ENCODE measurements around the gene DENND2A. TPM values are rescaled to one million over a fixed set of nuclear protein-coding genes. Genes with fewer than 3 reads are reported as not detected.
"Not testable (repeated sequence)": the region's sequence is repeated elsewhere in the genome, so short reads cannot be mapped to it uniquely, and the experiment has no call there.

Gene DENND2A
- total RNA-seq, 1 donor from 2014 or later: 39.8 TPM

- H3K27me3 Mint-ChIP-seq: no peaks in the 10 kb centered on the region
- H3K4me3 Mint-ChIP-seq (ENCODE audit: low read depth): no peak overlapping the region
- no peaks in the 10 kb centered on the region for H3K9me3 Mint-ChIP-seq (ENCODE audit: low read depth)
- H3K36me3 Mint-ChIP-seq (ENCODE audit: insufficient read depth): peaks cover 10% of the 10 kb centered on the region
- no peak for DNase-seq (ENCODE audit: low spot score, unreplicated experiment)
- no peak for TF ChIP-seq CTCF (IDR thresholded peaks at IDR 0.05; ENCODE audit: unreplicated experiment)
- no peaks in the 10 kb centered on the region for H3K4me1 Mint-ChIP-seq (ENCODE audit: low read depth)
- no peak overlapping the region for H3K27ac Mint-ChIP-seq
Measured at GRCh38 chr7:140576589-140576988, 64.0 kb downstream of the DENND2A start.

- H3K36me3 Mint-ChIP-seq (ENCODE audit: insufficient read depth): peaks cover 9% of the 10 kb centered on the region
- H3K9me3 Mint-ChIP-seq (ENCODE audit: low read depth): no peaks in the 10 kb centered on the region
- H3K4me3 Mint-ChIP-seq (ENCODE audit: low read depth): no peak overlapping the region
- no peaks in the 10 kb centered on the region for H3K27me3 Mint-ChIP-seq
- no peaks in the 10 kb centered on the region for H3K4me1 Mint-ChIP-seq (ENCODE audit: low read depth)
- TF ChIP-seq CTCF (IDR thresholded peaks at IDR 0.05; ENCODE audit: unreplicated experiment): no peak
- H3K27ac Mint-ChIP-seq: no peak overlapping the region
- no peak for DNase-seq (ENCODE audit: low spot score, unreplicated experiment)
Measured at GRCh38 chr7:140571538-140572122, 69.0 kb downstream of the DENND2A start.

GRCh38 chr7:140570120-140570519 is 70.5 kb downstream of the DENND2A start:
- H3K4me1 Mint-ChIP-seq (ENCODE audit: low read depth): no peaks in the 10 kb centered on the region
- H3K4me3 Mint-ChIP-seq (ENCODE audit: low read depth): no peak overlapping the region
- DNase-seq (ENCODE audit: low spot score, unreplicated experiment): no peak
- H3K36me3 Mint-ChIP-seq (ENCODE audit: insufficient read depth): peaks cover 10% of the 10 kb centered on the region
- H3K27me3 Mint-ChIP-seq: no peaks in the 10 kb centered on the region
- TF ChIP-seq CTCF (IDR thresholded peaks at IDR 0.05; ENCODE audit: unreplicated experiment): no peak
- no peaks in the 10 kb centered on the region for H3K9me3 Mint-ChIP-seq (ENCODE audit: low read depth)
- H3K27ac Mint-ChIP-seq: no peak overlapping the region

- Mint-ChIP-seq H3K36me3 (ENCODE audit: insufficient read depth) (peaks cover 7% of the 10 kb centered on the region), H3K27ac (no peak overlapping the region), H3K9me3 (ENCODE audit: low read depth) (no peaks in the 10 kb centered on the region), H3K4me3 (ENCODE audit: low read depth) (no peak overlapping the region), H3K4me1 (ENCODE audit: low read depth) (no peaks in the 10 kb centered on the region), H3K27me3 (no peaks in the 10 kb centered on the region)
- no peak for DNase-seq (ENCODE audit: low spot score, unreplicated experiment)
- TF ChIP-seq CTCF (IDR thresholded peaks at IDR 0.05; ENCODE audit: unreplicated experiment): no peak
Measured at GRCh38 chr7:140568021-140568813, 72.4 kb downstream of the DENND2A start.

- H3K27me3 Mint-ChIP-seq; H3K36me3 Mint-ChIP-seq (ENCODE audit: insufficient read depth); H3K4me3 Mint-ChIP-seq (ENCODE audit: low read depth); H3K27ac Mint-ChIP-seq; H3K4me1 Mint-ChIP-seq (ENCODE audit: low read depth); DNase-seq (ENCODE audit: low spot score, unreplicated experiment); H3K9me3 Mint-ChIP-seq (ENCODE audit: low read depth): not testable (repeated sequence)
Measured at GRCh38 chr7:140566186-140566585, 74.4 kb downstream of the DENND2A start.

- H3K36me3 Mint-ChIP-seq (ENCODE audit: insufficient read depth); H3K4me1 Mint-ChIP-seq (ENCODE audit: low read depth); DNase-seq (ENCODE audit: low spot score, unreplicated experiment); H3K27me3 Mint-ChIP-seq; H3K27ac Mint-ChIP-seq; H3K4me3 Mint-ChIP-seq (ENCODE audit: low read depth); H3K9me3 Mint-ChIP-seq (ENCODE audit: low read depth): not testable (repeated sequence)
Measured at GRCh38 chr7:140565761-140566160, 74.9 kb downstream of the DENND2A start.

Data from progenitor cell of endocrine pancreas (in vitro differentiated cells).